Measurements from ENCODE around the gene EFCAB11.

- TF ChIP-seq EP300 (IDR thresholded peaks at IDR 0.05) (no peak), CTCF (IDR thresholded peaks at IDR 0.05) (no peak)
Observed at GRCh38 chr14:89755816-89756215, 198.7 kb downstream of the EFCAB11 start.
